Measurements from ENCODE around the gene MBOAT2. TPM values are rescaled to one million over a fixed set of nuclear protein-coding genes. Genes with fewer than 3 reads are reported as not detected.

Gene MBOAT2
- total and polyA plus RNA-seq, 4 donors, result 0.57 to 65.5 (median 3.2) TPM

DNA sequence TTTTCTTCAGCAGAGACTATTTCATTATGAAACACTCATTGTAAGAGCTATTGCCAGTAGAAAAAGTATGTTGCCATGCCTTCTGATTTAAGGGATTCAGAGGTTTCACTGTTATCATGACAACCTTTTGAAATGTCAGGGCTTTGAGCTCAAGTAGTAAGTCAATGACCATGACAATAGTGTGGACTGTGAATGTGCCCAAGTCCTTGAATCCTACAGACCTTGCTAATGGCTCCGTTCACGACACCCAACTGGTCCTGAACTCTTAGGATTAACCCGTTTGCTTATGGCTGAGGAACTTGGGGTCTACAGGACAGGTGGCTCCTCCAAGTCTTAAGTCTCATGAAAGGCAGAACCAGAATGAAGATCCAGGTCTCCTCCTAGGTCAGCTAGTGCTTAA, 148.5 kb downstream of the MBOAT2 start:
- WGBS, result 88% methylated on average over 3 of the region's 3 CpGs
- Histone ChIP-seq H3K4me1 (ENCODE audit: control insufficient read depth in 4 of 4, insufficient read depth in 4 of 4, low read length in 3 of 4) (no peaks in the 10 kb centered on the region), H3K27ac (ENCODE audit: low read depth in 1 of 2, low read length in 2 of 2) (no peak overlapping the region), H3K4me3 (ENCODE audit: low read depth in 1 of 3, low read length in 3 of 3) (no peak overlapping the region), H3K9ac (ENCODE audit: low read depth in 1 of 2, low read length in 2 of 2) (no peak overlapping the region), H3K27me3 (ENCODE audit: control insufficient read depth in 4 of 4, insufficient read depth in 4 of 4, low read length in 3 of 4) (peaks cover 0 to 4% (median 0%) of the 10 kb centered on the region in 4 donors), H3K36me3 (ENCODE audit: control insufficient read depth in 4 of 4, insufficient read depth in 3 of 4, low read depth in 1 of 4, low read length in 3 of 4) (no peaks in the 10 kb centered on the region), H3K9me3 (ENCODE audit: control insufficient read depth in 4 of 4, low read length in 3 of 4) (no peaks in the 10 kb centered on the region)
- TF ChIP-seq HNF4A (conservative IDR thresholded peaks at IDR 0.05), result no peak
- no peak for TF ChIP-seq NR2F2 (IDR thresholded peaks at IDR 0.05)
- no peak for TF ChIP-seq RAD21 (IDR thresholded peaks at IDR 0.05)
- TF ChIP-seq, protein P1, sequence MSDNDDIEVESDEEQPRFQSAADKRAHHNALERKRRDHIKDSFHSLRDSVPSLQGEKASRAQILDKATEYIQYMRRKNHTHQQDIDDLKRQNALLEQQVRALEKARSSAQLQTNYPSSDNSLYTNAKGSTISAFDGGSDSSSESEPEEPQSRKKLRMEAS (IDR thresholded peaks at IDR 0.05), result no peak
- TF ChIP-seq, protein P2, sequence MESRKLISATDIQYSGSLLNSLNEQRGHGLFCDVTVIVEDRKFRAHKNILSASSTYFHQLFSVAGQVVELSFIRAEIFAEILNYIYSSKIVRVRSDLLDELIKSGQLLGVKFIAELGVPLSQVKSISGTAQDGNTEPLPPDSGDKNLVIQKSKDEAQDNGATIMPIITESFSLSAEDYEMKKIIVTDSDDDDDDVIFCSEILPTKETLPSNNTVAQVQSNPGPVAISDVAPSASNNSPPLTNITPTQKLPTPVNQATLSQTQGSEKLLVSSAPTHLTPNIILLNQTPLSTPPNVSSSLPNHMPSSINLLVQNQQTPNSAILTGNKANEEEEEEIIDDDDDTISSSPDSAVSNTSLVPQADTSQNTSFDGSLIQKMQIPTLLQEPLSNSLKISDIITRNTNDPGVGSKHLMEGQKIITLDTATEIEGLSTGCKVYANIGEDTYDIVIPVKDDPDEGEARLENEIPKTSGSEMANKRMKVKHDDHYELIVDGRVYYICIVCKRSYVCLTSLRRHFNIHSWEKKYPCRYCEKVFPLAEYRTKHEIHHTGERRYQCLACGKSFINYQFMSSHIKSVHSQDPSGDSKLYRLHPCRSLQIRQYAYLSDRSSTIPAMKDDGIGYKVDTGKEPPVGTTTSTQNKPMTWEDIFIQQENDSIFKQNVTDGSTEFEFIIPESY (IDR thresholded peaks at IDR 0.05), result no peak
- no peak for TF ChIP-seq YY1 (IDR thresholded peaks at IDR 0.05)
- TF ChIP-seq HNF4G (IDR thresholded peaks at IDR 0.05), result no peak
- TF ChIP-seq GABPA (IDR thresholded peaks at IDR 0.05 in 1 of 2, conservative IDR thresholded peaks at IDR 0.05 in 1 of 2), result no peak
- TF ChIP-seq, protein P3, sequence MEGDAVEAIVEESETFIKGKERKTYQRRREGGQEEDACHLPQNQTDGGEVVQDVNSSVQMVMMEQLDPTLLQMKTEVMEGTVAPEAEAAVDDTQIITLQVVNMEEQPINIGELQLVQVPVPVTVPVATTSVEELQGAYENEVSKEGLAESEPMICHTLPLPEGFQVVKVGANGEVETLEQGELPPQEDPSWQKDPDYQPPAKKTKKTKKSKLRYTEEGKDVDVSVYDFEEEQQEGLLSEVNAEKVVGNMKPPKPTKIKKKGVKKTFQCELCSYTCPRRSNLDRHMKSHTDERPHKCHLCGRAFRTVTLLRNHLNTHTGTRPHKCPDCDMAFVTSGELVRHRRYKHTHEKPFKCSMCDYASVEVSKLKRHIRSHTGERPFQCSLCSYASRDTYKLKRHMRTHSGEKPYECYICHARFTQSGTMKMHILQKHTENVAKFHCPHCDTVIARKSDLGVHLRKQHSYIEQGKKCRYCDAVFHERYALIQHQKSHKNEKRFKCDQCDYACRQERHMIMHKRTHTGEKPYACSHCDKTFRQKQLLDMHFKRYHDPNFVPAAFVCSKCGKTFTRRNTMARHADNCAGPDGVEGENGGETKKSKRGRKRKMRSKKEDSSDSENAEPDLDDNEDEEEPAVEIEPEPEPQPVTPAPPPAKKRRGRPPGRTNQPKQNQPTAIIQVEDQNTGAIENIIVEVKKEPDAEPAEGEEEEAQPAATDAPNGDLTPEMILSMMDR (IDR thresholded peaks at IDR 0.05; ENCODE audit: low read depth, low read length, missing input control), result no peak
- TF ChIP-seq RXRA (IDR thresholded peaks at IDR 0.05), result no peak
- DNase-seq (ENCODE audit: low spot score), result no peak

DNA sequence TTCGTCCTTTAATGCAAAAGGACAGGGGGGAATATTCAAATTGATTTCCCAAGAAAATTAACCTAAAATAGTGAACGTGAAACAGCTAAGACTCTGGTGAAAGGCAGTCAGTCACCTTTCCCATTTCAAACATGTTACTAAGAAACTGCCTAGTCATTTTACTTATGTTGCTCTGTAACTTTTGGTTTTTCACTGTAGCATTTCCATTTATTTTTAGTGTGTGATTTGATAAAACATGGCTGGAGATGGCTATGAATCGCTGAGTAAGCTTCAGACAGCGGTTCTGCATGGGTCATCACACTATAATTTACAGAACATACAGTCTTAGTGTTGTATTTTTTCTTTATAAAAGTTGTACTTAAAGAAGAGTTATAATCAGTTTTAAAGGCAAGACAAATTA, 150.1 kb downstream of the MBOAT2 start:
- H3K9ac ChIP-seq (ENCODE audit: low read depth in 1 of 2, low read length in 2 of 2), result no peak overlapping the region
- H3K4me1 ChIP-seq (ENCODE audit: control insufficient read depth in 4 of 4, insufficient read depth in 4 of 4, low read length in 3 of 4), result no peaks in the 10 kb centered on the region
- peaks cover 0 to 4% (median 0%) of the 10 kb centered on the region in 4 donors for H3K27me3 ChIP-seq (ENCODE audit: control insufficient read depth in 4 of 4, insufficient read depth in 4 of 4, low read length in 3 of 4)
- TF ChIP-seq, protein P2 (IDR thresholded peaks at IDR 0.05), result no peak
- no peak for TF ChIP-seq RAD21 (IDR thresholded peaks at IDR 0.05)
- TF ChIP-seq, protein P1 (IDR thresholded peaks at IDR 0.05), result no peak
- TF ChIP-seq GABPA (IDR thresholded peaks at IDR 0.05 in 1 of 2, conservative IDR thresholded peaks at IDR 0.05 in 1 of 2), result no peak
- no peak for TF ChIP-seq EGR1 (IDR thresholded peaks at IDR 0.05; ENCODE audit: low read depth in 2 of 2)
- TF ChIP-seq HNF4G (IDR thresholded peaks at IDR 0.05), result no peak
- no peak for TF ChIP-seq SP1 (IDR thresholded peaks at IDR 0.05)
- TF ChIP-seq FOXA1 (IDR thresholded peaks at IDR 0.05), result no peak
- TF ChIP-seq TAF1 (conservative IDR thresholded peaks at IDR 0.05), result no peak
- H3K36me3 ChIP-seq (ENCODE audit: control insufficient read depth in 4 of 4, insufficient read depth in 3 of 4, low read depth in 1 of 4, low read length in 3 of 4), result no peaks in the 10 kb centered on the region
- no peaks in the 10 kb centered on the region for H3K9me3 ChIP-seq (ENCODE audit: control insufficient read depth in 4 of 4, low read length in 3 of 4)
- WGBS, result 88% methylated on average over 4 of the region's 4 CpGs
- no peak for DNase-seq (ENCODE audit: low spot score)
- no peak overlapping the region for H3K27ac ChIP-seq (ENCODE audit: low read depth in 1 of 2, low read length in 2 of 2)
- no peak overlapping the region for H3K4me3 ChIP-seq (ENCODE audit: low read depth in 1 of 3, low read length in 3 of 3)
